Esophagus squamous epithelium (tissue), 5 donors: ENCODE results near the gene LRRC51. TPM values are rescaled to one million over a fixed set of nuclear protein-coding genes. Genes with fewer than 3 reads are reported as not detected.

Experiments
- DNase-seq: peaks from one replicate; lab custom pipeline; 2025; lab: John Stamatoyannopoulos, UW
- H3K27ac ChIP-seq, 4 donors: fragments of 200-600 bp; sonication (generic); one replicate each; pipeline ENCODE4 v1.5.1; 2016 to 2019; ENCODE audit warnings: mild to moderate bottlenecking in 1 of 4
- H3K27me3 ChIP-seq, 4 donors: fragments of 200-600 bp; sonication (generic); 1 replicate in 3 of 4; 2 replicates in 1 of 4; pipeline versions ENCODE4 v1.5.1 to v1.6.0; 2017 to 2021; ENCODE audit warnings: antibody characterized with exemption in 1 of 4
- H3K36me3 ChIP-seq, 3 donors: fragments of 200-600 bp; sonication (generic); one replicate each; pipeline ENCODE4 v1.5.1; 2016 to 2019
- H3K4me1 ChIP-seq, 3 donors: fragments of 200-600 bp; sonication (generic); one replicate each; pipeline ENCODE4 v1.5.1; 2017 to 2019
- H3K4me3 ChIP-seq, 4 donors: fragments of 200-600 bp; sonication (generic); 1 replicate in 3 of 4; 2 replicates in 1 of 4; pipeline ENCODE4 v1.5.1; 2016 to 2019; ENCODE audit warnings: mild to moderate bottlenecking in 2 of 4, moderate library complexity in 1 of 4
- H3K9me3 ChIP-seq, 3 donors: fragments of 200-600 bp; sonication (generic); one replicate each; pipeline ENCODE4 v1.5.1; 2016 to 2019
- CTCF ChIP-seq, 6 experiments: fragments of 450-650 bp in 4 of 6; fragments of 200-600 bp in 2 of 6; sonication (generic) in 2 of 6; IDR thresholded peaks; one replicate each; pipeline ENCODE4 v1.5.1; 2016 to 2019; ENCODE audit warnings: antibody characterized with exemption in 6 of 6, mild to moderate bottlenecking in 4 of 6, moderate library complexity in 4 of 6
- POLR2A ChIP-seq, 4 donors: fragments of 450-650 bp; IDR thresholded peaks; one replicate each; pipeline ENCODE4 v1.6.1; 2017; ENCODE audit warnings: antibody characterized with exemption in 4 of 4, mild to moderate bottlenecking in 4 of 4, moderate library complexity in 3 of 4
- WGBS, 2 donors: methylation state at CpG; one replicate each; pipeline ENCODE4 v1.1.5; 2018; 5-methylcytosine and 5-hydroxymethylcytosine counted together
- intact Hi-C: fragments of 100-400 bp; cut with DNase I; formaldehyde crosslinking; loops from one replicate; pipeline ENCODE4 v1.15.0; 2022
- total RNA-seq, 4 donors: library from RNA; depleted of rRNA; stranded (reverse); fragments of >200 nt; gene quantifications; one replicate each; pipeline ENCODE4 v1.1.0, GENCODE V29; 2016
- donor health status: DM: yes; HTN: yes; CAD: no.

The LRRC51 gene
- total RNA-seq, 4 donors from 2014 or later: 2.1 to 4.2 (median 3.2) TPM

GRCh38 chr11:72135891-72136683 lies 55.4 kb downstream of the LRRC51 start:
- H3K9me3 ChIP-seq: no peaks in the 10 kb centered on the region
- DNase-seq: no peak
- no peak for TF ChIP-seq CTCF (IDR thresholded peaks at IDR 0.05)
- no peak for TF ChIP-seq POLR2A (IDR thresholded peaks at IDR 0.05)
- H3K4me3 ChIP-seq: no peak overlapping the region
- H3K27me3 ChIP-seq: no peaks in the 10 kb centered on the region
- H3K27ac ChIP-seq: peak overlapping the region; percentile 33 to 77 (median 59)
- WGBS, 2 donors: 67 to 80% methylated on average over 8 of the region's 14 CpGs
- intact Hi-C loops: no loop called here
- peaks cover 5 to 29% (median 7%) of the 10 kb centered on the region in 3 donors for H3K4me1 ChIP-seq
- no peaks in the 10 kb centered on the region for H3K36me3 ChIP-seq

- no peak for DNase-seq
- Histone ChIP-seq H3K4me1 (peaks cover 7 to 36% (median 7%) of the 10 kb centered on the region in 3 donors), H3K4me3 (no peak overlapping the region), H3K36me3 (no peaks in the 10 kb centered on the region), H3K27me3 (no peaks in the 10 kb centered on the region), H3K9me3 (no peaks in the 10 kb centered on the region), H3K27ac (peak overlapping the region; percentile 36 to 77 (median 59))
- 33 to 37% methylated on average over 1 to 4 of the region's 4 CpGs for WGBS, 2 donors
- no peak for TF ChIP-seq CTCF (IDR thresholded peaks at IDR 0.05)
- no peak for TF ChIP-seq POLR2A (IDR thresholded peaks at IDR 0.05)
- intact Hi-C loops: no loop called here
Measured at GRCh38 chr11:72136684-72137262, 56.1 kb downstream of the LRRC51 start.

GRCh38 chr11:72138821-72139390 lies 58.3 kb downstream of the LRRC51 start:
- no peak for DNase-seq

GRCh38 chr11:72139500-72139899 lies 58.9 kb downstream of the LRRC51 start:
- 73 to 89% methylated on average over 4 to 5 of the region's 11 CpGs for WGBS, 2 donors
- Histone ChIP-seq H3K36me3 (no peaks in the 10 kb centered on the region), H3K27me3 (no peaks in the 10 kb centered on the region), H3K9me3 (no peaks in the 10 kb centered on the region), H3K27ac (no peak overlapping the region), H3K4me1 (peaks cover 7 to 51% (median 7%) of the 10 kb centered on the region in 3 donors), H3K4me3 (no peak overlapping the region)
- intact Hi-C loops: no loop called here
- no peak for DNase-seq
- TF ChIP-seq POLR2A (IDR thresholded peaks at IDR 0.05) (no peak), CTCF (IDR thresholded peaks at IDR 0.05) (no peak)

More at GRCh38 chr11:72138821-72139390, 58.3 kb downstream of the LRRC51 start:
- Histone ChIP-seq H3K9me3 (no peaks in the 10 kb centered on the region), H3K27ac (no peak overlapping the region), H3K27me3 (no peaks in the 10 kb centered on the region), H3K4me1 (peaks cover 7 to 48% (median 7%) of the 10 kb centered on the region in 3 donors), H3K4me3 (no peak overlapping the region), H3K36me3 (no peaks in the 10 kb centered on the region)
- WGBS, 2 donors: 60 to 89% methylated on average over 2 to 4 of the region's 12 CpGs
- TF ChIP-seq CTCF (IDR thresholded peaks at IDR 0.05) (no peak), POLR2A (IDR thresholded peaks at IDR 0.05) (no peak)
- intact Hi-C loops: no loop called here

GRCh38 chr11:72140661-72141060 lies 60.0 kb downstream of the LRRC51 start:
- no peaks in the 10 kb centered on the region for H3K9me3 ChIP-seq
- no peak overlapping the region for H3K27ac ChIP-seq
- no peaks in the 10 kb centered on the region for H3K36me3 ChIP-seq
- TF ChIP-seq CTCF (IDR thresholded peaks at IDR 0.05) (no peak), POLR2A (IDR thresholded peaks at IDR 0.05) (no peak)
- 81 to 100% methylated on average over 2 of the region's 2 CpGs for WGBS, 2 donors
- intact Hi-C loops: no loop called here
- H3K4me3 ChIP-seq: no peak overlapping the region
- no peak for DNase-seq
- no peaks in the 10 kb centered on the region for H3K27me3 ChIP-seq
- H3K4me1 ChIP-seq: peaks cover 7 to 49% (median 7%) of the 10 kb centered on the region in 3 donors
